K562 (cell line): ENCODE results near the gene DPH1. TPM values are rescaled to one million over a fixed set of nuclear protein-coding genes. Genes with fewer than 3 reads are reported as not detected.

Source experiments
- polyA plus RNA-seq, 8 experiments: library from polyadenylated mRNA; depleted of rRNA in 4 of 8; stranded (reverse) in 5 of 8; unstranded in 3 of 8; fragments of >200 nt; fragmentation: Nextera tagmentation in 2 of 8; fragmentation: Illumina TruSeq in 1 of 8; extraction: Ambion mirVana in 2 of 8; extraction: Trizol in 1 of 8; gene quantifications; 2 replicates each; pipeline versions ENCODE4 v1.2.1 to v1.2.3, GENCODE V29; 2011 to 2014; ENCODE audit warnings: inconsistent platforms in 1 of 8, missing spikeins in 1 of 8
- total RNA-seq, 7 experiments: library from RNA; depleted of rRNA in 6 of 7; stranded (reverse); fragments of >200 nt in 6 of 7; fragmentation: Illumina TruSeq in 2 of 7; extraction: Trizol in 2 of 7; gene quantifications; 2 replicates each; pipeline versions ENCODE4 v1.2.1 to v1.2.3, GENCODE V29; 2011 to 2021; ENCODE audit warnings: low replicate concordance in 1 of 7
- TF ChIP-seq, protein P1 (sequence below), 2 experiments: fragments of 450-650 bp; formaldehyde crosslinking in 1 of 2; IDR thresholded peaks; 2 replicates each; pipeline versions ENCODE4 v1.4.0 to v1.6.1; 2014 to 2020; ENCODE audit warnings: mild to moderate bottlenecking in 2 of 2, borderline replicate concordance in 1 of 2, low read depth in 1 of 2

The DPH1 gene
- total and polyA plus RNA-seq, 9 of the 15 experiments (the other 6 are each of a cell fraction or from before 2014, with no cell fraction given): 0.42 to 40.6 (median 20.2) TPM

DNA sequence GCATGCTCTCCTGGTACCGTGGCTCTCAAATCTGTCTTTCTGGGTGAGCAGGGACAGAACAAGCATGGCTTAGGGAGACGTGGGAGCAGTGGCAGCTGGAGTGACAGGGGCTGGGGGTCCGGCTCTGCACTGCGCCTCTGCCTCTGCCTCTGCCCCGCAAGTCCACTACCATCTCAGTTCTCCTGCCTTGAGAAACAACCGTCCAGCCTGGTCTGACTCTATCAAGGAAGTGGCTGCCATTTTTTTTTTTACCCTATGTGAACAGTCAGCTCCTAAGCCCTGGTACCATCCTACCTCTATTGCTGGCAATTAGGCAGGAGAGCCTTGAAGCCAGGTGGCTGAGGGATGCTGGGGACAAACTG lies 41.1 kb downstream of the DPH1 start (continued):
- TF ChIP-seq, protein P1, sequence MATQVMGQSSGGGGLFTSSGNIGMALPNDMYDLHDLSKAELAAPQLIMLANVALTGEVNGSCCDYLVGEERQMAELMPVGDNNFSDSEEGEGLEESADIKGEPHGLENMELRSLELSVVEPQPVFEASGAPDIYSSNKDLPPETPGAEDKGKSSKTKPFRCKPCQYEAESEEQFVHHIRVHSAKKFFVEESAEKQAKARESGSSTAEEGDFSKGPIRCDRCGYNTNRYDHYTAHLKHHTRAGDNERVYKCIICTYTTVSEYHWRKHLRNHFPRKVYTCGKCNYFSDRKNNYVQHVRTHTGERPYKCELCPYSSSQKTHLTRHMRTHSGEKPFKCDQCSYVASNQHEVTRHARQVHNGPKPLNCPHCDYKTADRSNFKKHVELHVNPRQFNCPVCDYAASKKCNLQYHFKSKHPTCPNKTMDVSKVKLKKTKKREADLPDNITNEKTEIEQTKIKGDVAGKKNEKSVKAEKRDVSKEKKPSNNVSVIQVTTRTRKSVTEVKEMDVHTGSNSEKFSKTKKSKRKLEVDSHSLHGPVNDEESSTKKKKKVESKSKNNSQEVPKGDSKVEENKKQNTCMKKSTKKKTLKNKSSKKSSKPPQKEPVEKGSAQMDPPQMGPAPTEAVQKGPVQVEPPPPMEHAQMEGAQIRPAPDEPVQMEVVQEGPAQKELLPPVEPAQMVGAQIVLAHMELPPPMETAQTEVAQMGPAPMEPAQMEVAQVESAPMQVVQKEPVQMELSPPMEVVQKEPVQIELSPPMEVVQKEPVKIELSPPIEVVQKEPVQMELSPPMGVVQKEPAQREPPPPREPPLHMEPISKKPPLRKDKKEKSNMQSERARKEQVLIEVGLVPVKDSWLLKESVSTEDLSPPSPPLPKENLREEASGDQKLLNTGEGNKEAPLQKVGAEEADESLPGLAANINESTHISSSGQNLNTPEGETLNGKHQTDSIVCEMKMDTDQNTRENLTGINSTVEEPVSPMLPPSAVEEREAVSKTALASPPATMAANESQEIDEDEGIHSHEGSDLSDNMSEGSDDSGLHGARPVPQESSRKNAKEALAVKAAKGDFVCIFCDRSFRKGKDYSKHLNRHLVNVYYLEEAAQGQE (IDR thresholded peaks at IDR 0.05; ENCODE audit: borderline replicate concordance): no peak
- TF ChIP-seq, protein P1 (CRISPR knock-in tag; IDR thresholded peaks at IDR 0.05; ENCODE audit: low read depth): no peak
